ENCODE measurements around the gene MIA2. TPM values are rescaled to one million over a fixed set of nuclear protein-coding genes. Genes with fewer than 3 reads are reported as not detected.
"Not testable (repeated sequence)": the region's sequence is repeated elsewhere in the genome, so short reads cannot be mapped to it uniquely, and the experiment has no call there.

MIA2 gene
- total and polyA plus RNA-seq, 2 donors from 2014 or later, result 63.2 to 65.6 TPM

GRCh38 chr14:39343614-39344013 lies 109.9 kb downstream of the MIA2 start:
- H3K4me1 ChIP-seq (ENCODE audit: control insufficient read depth in 2 of 3, insufficient read depth in 2 of 3, low read depth in 1 of 3, low read length in 3 of 3), result no peaks in the 10 kb centered on the region
- no peaks in the 10 kb centered on the region for H3K9me3 ChIP-seq (ENCODE audit: control insufficient read depth in 2 of 3, insufficient read depth in 1 of 3, low read length in 3 of 3)
- H3K36me3 ChIP-seq (ENCODE audit: control insufficient read depth in 2 of 3, insufficient read depth in 3 of 3, low read length in 3 of 3), result peaks cover 2 to 9% (median 2%) of the 10 kb centered on the region in 3 donors
- DNase-seq (no peak), FAIRE-seq (no peak)
- H3K4me3 ChIP-seq (ENCODE audit: low read length in 3 of 3), result no peak overlapping the region
- H3K27ac ChIP-seq (ENCODE audit: low read depth in 2 of 2, low read length in 2 of 2), result no peak overlapping the region
- no peaks in the 10 kb centered on the region for H3K27me3 ChIP-seq (ENCODE audit: control insufficient read depth, insufficient read depth, low read length)
- H3K9ac ChIP-seq (ENCODE audit: low read length in 3 of 3), result no peak overlapping the region
- intact Hi-C loops (cut with DNase I), result no loop called here
- no peak for TF ChIP-seq CTCF (IDR thresholded peaks at IDR 0.05; ENCODE audit: borderline replicate concordance, extremely low read depth, insufficient read depth)

- H3K9me3 ChIP-seq (ENCODE audit: control insufficient read depth in 2 of 3, insufficient read depth in 1 of 3, low read length in 3 of 3), result no peaks in the 10 kb centered on the region
- intact Hi-C loops (cut with DNase I), result no loop called here
- no peak overlapping the region for H3K9ac ChIP-seq (ENCODE audit: low read length in 3 of 3)
- H3K36me3 ChIP-seq (ENCODE audit: control insufficient read depth in 2 of 3, insufficient read depth in 3 of 3, low read length in 3 of 3), result peaks cover 2 to 10% (median 2%) of the 10 kb centered on the region in 3 donors
- no peak for FAIRE-seq
- no peaks in the 10 kb centered on the region for H3K27me3 ChIP-seq (ENCODE audit: control insufficient read depth, insufficient read depth, low read length)
- DNase-seq, result no peak
- TF ChIP-seq CTCF (IDR thresholded peaks at IDR 0.05; ENCODE audit: borderline replicate concordance, extremely low read depth, insufficient read depth), result no peak
- H3K4me1 ChIP-seq (ENCODE audit: control insufficient read depth in 2 of 3, insufficient read depth in 2 of 3, low read depth in 1 of 3, low read length in 3 of 3), result no peaks in the 10 kb centered on the region
- no peak overlapping the region for H3K4me3 ChIP-seq (ENCODE audit: low read length in 3 of 3)
- no peak overlapping the region for H3K27ac ChIP-seq (ENCODE audit: low read depth in 2 of 2, low read length in 2 of 2)
Observed at GRCh38 chr14:39350866-39351265, 117.2 kb downstream of the MIA2 start.

GRCh38 chr14:39351708-39352107 lies 118.0 kb downstream of the MIA2 start:
- intact Hi-C loops (cut with DNase I), result no loop called here
- H3K36me3 ChIP-seq (ENCODE audit: control insufficient read depth in 2 of 3, insufficient read depth in 3 of 3, low read length in 3 of 3), result peaks cover 2 to 5% (median 2%) of the 10 kb centered on the region in 3 donors
- TF ChIP-seq CTCF (IDR thresholded peaks at IDR 0.05; ENCODE audit: borderline replicate concordance, extremely low read depth, insufficient read depth), result no peak

GRCh38 chr14:39359069-39359468 lies 125.4 kb downstream of the MIA2 start:
- DNase-seq; H3K9me3 ChIP-seq (ENCODE audit: control insufficient read depth in 2 of 3, insufficient read depth in 1 of 3, low read length in 3 of 3); intact Hi-C loops (cut with DNase I); H3K27ac ChIP-seq (ENCODE audit: low read depth in 2 of 2, low read length in 2 of 2); H3K4me3 ChIP-seq (ENCODE audit: low read length in 3 of 3); H3K4me1 ChIP-seq (ENCODE audit: control insufficient read depth in 2 of 3, insufficient read depth in 2 of 3, low read depth in 1 of 3, low read length in 3 of 3); FAIRE-seq; H3K27me3 ChIP-seq (ENCODE audit: control insufficient read depth, insufficient read depth, low read length); H3K36me3 ChIP-seq (ENCODE audit: control insufficient read depth in 2 of 3, insufficient read depth in 3 of 3, low read length in 3 of 3); H3K9ac ChIP-seq (ENCODE audit: low read length in 3 of 3): not testable (repeated sequence)

More at GRCh38 chr14:39351708-39352107, 118.0 kb downstream of the MIA2 start:
- DNase-seq, result no peak
- no peak for FAIRE-seq
- no peaks in the 10 kb centered on the region for H3K27me3 ChIP-seq (ENCODE audit: control insufficient read depth, insufficient read depth, low read length)
- no peak overlapping the region for H3K27ac ChIP-seq (ENCODE audit: low read depth in 2 of 2, low read length in 2 of 2)
- no peak overlapping the region for H3K4me3 ChIP-seq (ENCODE audit: low read length in 3 of 3)
- H3K9ac ChIP-seq (ENCODE audit: low read length in 3 of 3), result no peak overlapping the region
- no peaks in the 10 kb centered on the region for H3K9me3 ChIP-seq (ENCODE audit: control insufficient read depth in 2 of 3, insufficient read depth in 1 of 3, low read length in 3 of 3)
- H3K4me1 ChIP-seq (ENCODE audit: control insufficient read depth in 2 of 3, insufficient read depth in 2 of 3, low read depth in 1 of 3, low read length in 3 of 3), result no peaks in the 10 kb centered on the region

Data from kidney (tissue), 14 donors.